ENCODE data around the gene MS4A7.

The MS4A7 gene

DNA sequence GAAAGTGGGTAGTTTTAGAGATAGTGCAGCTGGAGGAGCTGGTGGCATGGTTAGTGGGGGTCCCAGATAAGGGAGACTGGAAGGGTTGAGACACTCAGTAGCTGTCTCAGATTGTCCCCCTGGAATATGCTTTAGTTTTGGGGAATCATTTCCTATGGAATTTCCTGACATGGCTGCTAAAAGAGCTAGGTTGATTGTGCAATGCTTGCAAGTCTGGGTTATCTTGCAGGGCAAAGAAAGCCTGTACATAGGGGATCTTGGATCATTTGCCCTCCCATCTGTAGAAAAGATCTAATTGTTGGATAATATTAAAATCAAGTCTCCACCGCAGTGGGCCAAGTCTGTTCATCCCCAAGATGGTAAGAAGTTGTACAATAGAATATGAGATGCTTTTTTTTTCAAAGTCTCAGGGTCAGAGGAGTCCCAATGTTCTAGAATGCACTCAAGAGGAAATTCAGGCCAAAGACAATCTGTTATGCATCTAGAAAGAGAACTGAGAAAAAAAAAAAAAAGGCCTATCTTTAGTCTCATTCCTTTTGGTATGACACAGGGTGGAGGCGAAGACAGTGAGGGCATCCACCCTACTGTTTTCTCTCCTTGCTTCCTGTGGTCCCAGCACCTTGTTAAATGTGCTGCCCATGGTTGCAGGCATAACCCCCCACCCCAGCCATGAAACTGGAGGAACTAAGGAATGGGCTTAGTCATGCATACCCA is 31.1 kb upstream of the MS4A7 start:
- H3K4me3 ChIP-seq (ENCODE audit: insufficient read depth, low read length, poor library complexity, severe bottlenecking): no peak overlapping the region
- H3K36me3 ChIP-seq (ENCODE audit: low read length): no peaks in the 10 kb centered on the region
- no peak overlapping the region for H2AFZ ChIP-seq (ENCODE audit: low read depth, low read length, severe bottlenecking)
- no peaks in the 10 kb centered on the region for H3K27me3 ChIP-seq (ENCODE audit: low read length)
- no peak for TF ChIP-seq EZH2phosphoT487 (conservative IDR thresholded peaks at IDR 0.05; ENCODE audit: low read length)
- TF ChIP-seq, protein P1, sequence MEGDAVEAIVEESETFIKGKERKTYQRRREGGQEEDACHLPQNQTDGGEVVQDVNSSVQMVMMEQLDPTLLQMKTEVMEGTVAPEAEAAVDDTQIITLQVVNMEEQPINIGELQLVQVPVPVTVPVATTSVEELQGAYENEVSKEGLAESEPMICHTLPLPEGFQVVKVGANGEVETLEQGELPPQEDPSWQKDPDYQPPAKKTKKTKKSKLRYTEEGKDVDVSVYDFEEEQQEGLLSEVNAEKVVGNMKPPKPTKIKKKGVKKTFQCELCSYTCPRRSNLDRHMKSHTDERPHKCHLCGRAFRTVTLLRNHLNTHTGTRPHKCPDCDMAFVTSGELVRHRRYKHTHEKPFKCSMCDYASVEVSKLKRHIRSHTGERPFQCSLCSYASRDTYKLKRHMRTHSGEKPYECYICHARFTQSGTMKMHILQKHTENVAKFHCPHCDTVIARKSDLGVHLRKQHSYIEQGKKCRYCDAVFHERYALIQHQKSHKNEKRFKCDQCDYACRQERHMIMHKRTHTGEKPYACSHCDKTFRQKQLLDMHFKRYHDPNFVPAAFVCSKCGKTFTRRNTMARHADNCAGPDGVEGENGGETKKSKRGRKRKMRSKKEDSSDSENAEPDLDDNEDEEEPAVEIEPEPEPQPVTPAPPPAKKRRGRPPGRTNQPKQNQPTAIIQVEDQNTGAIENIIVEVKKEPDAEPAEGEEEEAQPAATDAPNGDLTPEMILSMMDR (IDR thresholded peaks at IDR 0.05; ENCODE audit: insufficient read depth, low read length, poor library complexity, severe bottlenecking): no peak
- no peaks in the 10 kb centered on the region for H3F3A ChIP-seq (ENCODE audit: insufficient read depth)
- H3K9ac ChIP-seq (ENCODE audit: low read length): no peak overlapping the region
- no peaks in the 10 kb centered on the region for H4K20me1 ChIP-seq (ENCODE audit: low read depth, low read length)
- no peak overlapping the region for H3K27ac ChIP-seq (ENCODE audit: low read depth, low read length)
- H3K4me2 ChIP-seq (ENCODE audit: low read depth, low read length, poor library complexity, severe bottlenecking): no peak overlapping the region
- H3K79me2 ChIP-seq (ENCODE audit: insufficient read depth, low read length): no peaks in the 10 kb centered on the region
- no peaks in the 10 kb centered on the region for H3K9me3 ChIP-seq (ENCODE audit: insufficient read depth, low read length)
- no peaks in the 10 kb centered on the region for H3K9me2 ChIP-seq (replicated peaks; ENCODE audit: insufficient read depth, low read length)

DNA sequence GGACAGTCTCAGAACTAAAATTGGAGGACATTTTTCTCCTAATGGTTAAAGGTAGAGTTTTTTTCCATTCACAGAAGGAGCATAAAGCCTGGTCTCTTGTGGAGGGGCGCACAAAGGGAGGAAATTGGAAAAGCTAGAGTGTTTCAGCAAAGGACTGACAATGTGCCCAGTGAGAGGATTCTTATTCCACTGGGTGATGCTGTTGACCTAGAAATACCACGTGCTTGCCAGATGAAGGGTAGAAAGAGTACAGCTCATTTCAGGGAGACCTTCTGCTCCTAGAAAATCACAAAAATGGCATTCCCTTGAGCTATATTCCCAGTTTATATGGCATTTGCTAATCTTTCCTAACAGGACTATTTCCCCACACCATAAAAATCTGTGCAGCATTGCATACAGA is 30.2 kb upstream of the MS4A7 start:
- TF ChIP-seq, protein P1 (IDR thresholded peaks at IDR 0.05; ENCODE audit: insufficient read depth, low read length, poor library complexity, severe bottlenecking): no peak
- no peak for TF ChIP-seq EZH2phosphoT487 (conservative IDR thresholded peaks at IDR 0.05; ENCODE audit: low read length)
- Histone ChIP-seq H2AFZ (ENCODE audit: low read depth, low read length, severe bottlenecking) (no peak overlapping the region), H3K9me2 (replicated peaks; ENCODE audit: insufficient read depth, low read length) (no peaks in the 10 kb centered on the region), H3K27ac (ENCODE audit: low read depth, low read length) (no peak overlapping the region), H3K36me3 (ENCODE audit: low read length) (no peaks in the 10 kb centered on the region), H3K9me3 (ENCODE audit: insufficient read depth, low read length) (peaks cover 3% of the 10 kb centered on the region; the same call in 1 of the 2 replicates), H3K9ac (ENCODE audit: low read length) (no peak overlapping the region), H3K4me2 (ENCODE audit: low read depth, low read length, poor library complexity, severe bottlenecking) (no peak overlapping the region), H4K20me1 (ENCODE audit: low read depth, low read length) (no peaks in the 10 kb centered on the region), H3K4me3 (ENCODE audit: insufficient read depth, low read length, poor library complexity, severe bottlenecking) (no peak overlapping the region), H3K79me2 (ENCODE audit: insufficient read depth, low read length) (no peaks in the 10 kb centered on the region), H3F3A (ENCODE audit: insufficient read depth) (no peaks in the 10 kb centered on the region), H3K27me3 (ENCODE audit: low read length) (no peaks in the 10 kb centered on the region)

DNA sequence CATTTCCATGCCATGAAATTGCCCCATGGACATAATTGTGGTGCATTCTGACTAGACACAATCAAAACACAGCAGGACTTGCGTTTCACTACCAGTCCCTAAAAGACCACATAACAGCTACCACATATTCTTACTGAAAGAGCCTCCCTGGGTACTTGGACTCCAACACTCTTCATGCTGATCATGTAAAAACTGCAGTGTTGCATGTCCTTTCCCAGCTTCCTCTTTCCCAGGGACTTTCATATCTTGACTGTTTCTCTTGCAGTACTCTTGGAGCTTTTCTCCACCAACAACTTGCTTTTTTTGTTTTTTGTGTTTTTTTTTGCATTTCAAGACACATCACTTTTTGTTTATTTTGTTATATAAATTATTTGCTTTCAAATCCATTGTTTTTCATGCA is 28.3 kb upstream of the MS4A7 start:
- H3K79me2 ChIP-seq (ENCODE audit: insufficient read depth, low read length): no peaks in the 10 kb centered on the region
- no peaks in the 10 kb centered on the region for H3K9me2 ChIP-seq (replicated peaks; ENCODE audit: insufficient read depth, low read length)
- H3F3A ChIP-seq (ENCODE audit: insufficient read depth): no peaks in the 10 kb centered on the region
- H3K27ac ChIP-seq (ENCODE audit: low read depth, low read length): no peak overlapping the region
- no peak overlapping the region for H2AFZ ChIP-seq (ENCODE audit: low read depth, low read length, severe bottlenecking)
- no peaks in the 10 kb centered on the region for H4K20me1 ChIP-seq (ENCODE audit: low read depth, low read length)
- TF ChIP-seq, protein P1 (IDR thresholded peaks at IDR 0.05; ENCODE audit: insufficient read depth, low read length, poor library complexity, severe bottlenecking): no peak
- no peak for TF ChIP-seq EZH2phosphoT487 (conservative IDR thresholded peaks at IDR 0.05; ENCODE audit: low read length)
- H3K36me3 ChIP-seq (ENCODE audit: low read length): no peaks in the 10 kb centered on the region
- peaks cover 18% of the 10 kb centered on the region; the same call in 1 of the 2 replicates for H3K9me3 ChIP-seq (ENCODE audit: insufficient read depth, low read length)
- no peaks in the 10 kb centered on the region for H3K27me3 ChIP-seq (ENCODE audit: low read length)
- no peak overlapping the region for H3K4me3 ChIP-seq (ENCODE audit: insufficient read depth, low read length, poor library complexity, severe bottlenecking)
- H3K4me2 ChIP-seq (ENCODE audit: low read depth, low read length, poor library complexity, severe bottlenecking): no peak overlapping the region
- H3K9ac ChIP-seq (ENCODE audit: low read length): no peak overlapping the region

All from SU-DHL-6 (cell line).